GM21717 (cell line): ENCODE data around the gene NEU1.
"Not testable (repeated sequence)": the region's sequence is repeated elsewhere in the genome, so short reads cannot be mapped to it uniquely, and the experiment has no call there.

ENCODE experiments used
- ATAC-seq: cut with Tn5 transposase; IDR thresholded peaks from one replicate; pipeline ENCODE4 v1.9.1; 2021; ENCODE audit warnings: mild to moderate bottlenecking, moderate library complexity; ENCODE audit not compliant: unreplicated experiment

Gene NEU1

DNA sequence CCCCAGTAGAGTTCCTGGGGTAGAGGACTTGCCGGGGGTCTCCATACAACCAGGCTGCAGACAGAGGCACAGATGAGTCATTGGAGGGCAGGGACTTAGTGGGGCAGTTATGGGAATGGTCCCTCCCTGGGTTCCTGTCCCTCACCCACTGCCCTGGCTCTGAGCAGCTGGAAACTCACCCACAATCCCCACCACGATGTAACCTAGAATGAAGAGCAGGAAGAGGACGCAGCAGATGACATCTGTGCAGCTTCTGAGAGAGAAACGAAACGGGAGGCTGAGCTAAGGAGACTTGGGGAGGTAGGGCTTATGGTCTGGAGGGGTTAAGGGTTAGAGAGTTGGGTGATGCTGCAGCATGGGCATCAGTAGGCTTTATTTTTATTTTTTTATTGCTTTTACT is 13.3 kb upstream of the NEU1 start:
- ATAC-seq, result no peak

DNA sequence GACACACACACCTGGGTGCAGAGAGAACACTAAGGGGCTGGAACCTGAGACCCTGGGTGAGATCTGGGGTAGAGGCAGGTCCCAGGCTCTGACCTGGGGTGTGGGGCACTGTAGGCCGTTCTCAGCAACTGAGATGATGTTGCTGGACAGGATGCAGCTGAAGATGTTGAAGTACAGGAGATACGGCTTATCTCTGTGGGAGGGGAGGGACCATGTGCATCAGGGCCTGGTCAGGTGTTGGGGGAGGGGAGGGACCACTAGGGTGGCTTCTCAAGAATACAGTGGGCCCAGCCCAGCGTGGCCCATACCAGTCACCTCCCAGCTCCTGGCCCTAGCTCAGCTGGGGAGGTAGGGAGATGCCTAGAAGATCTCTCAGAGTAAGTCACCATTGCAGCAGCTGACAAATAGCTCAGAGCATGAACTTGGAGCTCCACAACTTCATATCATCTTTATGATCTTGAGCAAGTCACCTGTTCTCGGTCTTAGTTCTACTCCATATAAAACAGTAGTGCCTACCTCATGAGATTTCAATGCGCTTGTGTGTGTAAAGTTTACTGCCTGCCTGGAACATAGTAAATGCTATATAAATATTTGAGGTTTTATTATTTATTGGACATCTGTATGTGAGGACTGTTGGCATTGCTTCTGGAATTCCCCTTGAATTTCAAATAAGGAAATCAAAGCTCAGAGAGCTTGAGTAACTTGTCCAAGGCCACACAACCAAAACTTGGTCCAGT is 12.4 kb upstream of the NEU1 start:
- no peak for ATAC-seq

DNA sequence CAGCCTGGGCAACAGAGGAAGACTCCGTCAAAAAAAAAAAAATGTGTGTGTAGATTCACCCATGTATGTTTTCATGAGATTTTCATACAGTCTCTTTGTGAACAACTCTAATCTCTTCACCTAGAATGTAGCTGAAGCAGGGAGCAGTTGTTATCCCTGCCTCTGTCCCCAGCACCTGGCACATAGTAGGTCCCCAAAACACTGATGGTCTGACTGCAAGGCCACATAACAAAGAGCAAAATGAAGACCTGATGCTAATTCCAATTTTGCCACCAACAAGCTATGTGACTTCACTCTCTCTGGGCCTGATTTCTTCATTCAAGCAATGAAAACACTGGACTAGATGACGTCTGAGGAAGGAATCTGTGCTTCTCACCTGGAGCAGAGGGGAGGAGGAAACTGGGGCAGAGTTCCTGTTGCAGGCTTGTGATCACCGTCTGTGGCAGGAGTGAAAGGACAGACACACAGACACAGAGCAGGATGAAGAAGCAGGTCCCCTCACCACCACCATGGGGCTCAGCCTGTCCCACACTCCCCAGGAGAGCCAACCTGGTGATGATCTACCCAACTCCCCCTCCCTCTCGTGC is 11.6 kb upstream of the NEU1 start:
- ATAC-seq, result no peak

DNA sequence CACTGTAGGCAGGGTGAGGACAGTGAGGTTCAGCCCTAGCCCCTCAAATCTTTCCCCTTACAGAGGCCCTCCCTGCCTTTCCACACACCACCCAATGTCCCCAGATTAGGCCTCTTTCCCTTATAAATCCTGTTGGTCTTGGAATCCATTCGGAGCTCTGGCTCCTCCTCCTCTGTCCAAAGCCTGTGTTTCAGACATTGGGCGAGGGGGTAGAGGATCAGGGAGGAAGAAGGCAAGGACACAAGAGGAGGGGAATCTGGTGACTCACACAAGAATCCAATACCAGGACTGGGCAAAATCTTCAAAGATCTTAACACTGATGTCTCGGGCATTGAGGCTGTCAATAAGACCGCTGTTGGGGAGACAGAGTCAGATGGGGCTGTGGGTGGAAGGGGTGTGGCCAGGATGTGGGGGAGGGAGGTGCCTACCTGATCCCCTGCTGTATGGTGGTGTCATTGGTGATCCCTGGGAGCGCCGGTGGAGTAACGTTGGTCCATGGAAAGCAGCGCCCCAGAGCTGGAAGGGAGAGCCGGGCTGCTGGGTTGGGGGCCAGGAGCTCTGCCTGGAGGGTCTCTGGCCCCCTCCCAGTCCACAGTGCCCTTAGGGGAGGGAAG is 8.5 kb upstream of the NEU1 start:
- ATAC-seq, result no peak

DNA sequence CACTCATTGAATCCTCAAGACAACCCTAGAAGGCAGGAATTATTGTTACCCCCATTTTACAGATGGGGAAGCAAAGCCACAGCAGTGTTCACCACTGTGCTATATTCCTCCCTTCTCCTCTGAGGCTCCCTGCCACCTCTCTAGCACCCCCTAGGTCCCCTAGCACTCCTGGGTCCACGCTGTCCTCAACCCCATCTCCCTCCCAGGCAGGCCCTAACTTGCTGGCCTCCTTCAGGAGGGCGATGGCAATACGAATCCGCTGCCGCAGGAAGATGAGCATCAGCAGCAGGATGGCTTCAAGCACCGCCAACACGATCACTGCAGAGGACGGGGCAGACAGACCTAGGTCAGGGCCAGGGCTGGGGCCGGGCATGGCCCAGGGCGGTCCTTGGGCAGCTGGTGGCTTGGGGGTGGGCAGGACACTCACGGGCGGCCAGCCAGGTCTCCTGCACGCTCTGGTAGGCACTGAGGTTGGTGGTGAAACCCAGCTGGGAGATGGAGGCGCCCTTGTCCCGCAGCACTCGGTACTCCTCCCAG is 7.8 kb upstream of the NEU1 start:
- no peak for ATAC-seq

DNA sequence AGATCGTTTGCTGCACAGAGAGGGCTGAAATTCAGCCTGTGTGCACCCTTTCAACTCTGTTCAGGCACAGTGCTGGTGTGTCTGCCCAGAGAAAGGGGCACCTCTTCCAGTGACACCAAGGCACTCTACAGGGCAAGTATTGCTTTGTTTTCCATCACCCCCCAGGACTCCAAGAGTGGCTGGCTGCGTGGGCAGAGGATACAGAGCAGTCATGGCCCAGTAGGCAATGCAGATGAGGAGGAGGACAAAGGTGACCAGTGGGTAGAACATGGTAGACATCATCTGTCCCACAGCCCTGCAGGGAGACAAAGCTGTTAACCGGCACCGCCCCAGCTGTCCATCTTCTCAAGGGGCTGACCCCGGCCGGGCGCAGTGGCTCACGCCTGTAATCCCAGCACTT is 6.7 kb upstream of the NEU1 start:
- no peak for ATAC-seq

DNA sequence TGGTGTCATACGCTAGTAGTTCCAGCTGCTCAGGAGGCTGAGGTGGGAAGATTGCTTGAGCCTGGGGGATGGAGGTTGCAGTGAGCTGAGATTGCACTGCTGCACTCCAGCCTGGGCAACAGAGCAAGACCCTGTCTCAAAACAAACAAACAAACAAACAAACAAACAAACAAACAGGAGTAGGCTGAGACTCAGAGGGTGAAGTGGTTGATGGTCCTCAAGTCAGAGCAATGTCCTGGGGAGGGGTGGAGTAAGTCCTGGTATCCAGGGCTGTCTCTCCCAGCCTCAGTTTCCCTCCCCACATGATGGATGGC is 6.0 kb upstream of the NEU1 start:
- ATAC-seq, result not testable (repeated sequence)

DNA sequence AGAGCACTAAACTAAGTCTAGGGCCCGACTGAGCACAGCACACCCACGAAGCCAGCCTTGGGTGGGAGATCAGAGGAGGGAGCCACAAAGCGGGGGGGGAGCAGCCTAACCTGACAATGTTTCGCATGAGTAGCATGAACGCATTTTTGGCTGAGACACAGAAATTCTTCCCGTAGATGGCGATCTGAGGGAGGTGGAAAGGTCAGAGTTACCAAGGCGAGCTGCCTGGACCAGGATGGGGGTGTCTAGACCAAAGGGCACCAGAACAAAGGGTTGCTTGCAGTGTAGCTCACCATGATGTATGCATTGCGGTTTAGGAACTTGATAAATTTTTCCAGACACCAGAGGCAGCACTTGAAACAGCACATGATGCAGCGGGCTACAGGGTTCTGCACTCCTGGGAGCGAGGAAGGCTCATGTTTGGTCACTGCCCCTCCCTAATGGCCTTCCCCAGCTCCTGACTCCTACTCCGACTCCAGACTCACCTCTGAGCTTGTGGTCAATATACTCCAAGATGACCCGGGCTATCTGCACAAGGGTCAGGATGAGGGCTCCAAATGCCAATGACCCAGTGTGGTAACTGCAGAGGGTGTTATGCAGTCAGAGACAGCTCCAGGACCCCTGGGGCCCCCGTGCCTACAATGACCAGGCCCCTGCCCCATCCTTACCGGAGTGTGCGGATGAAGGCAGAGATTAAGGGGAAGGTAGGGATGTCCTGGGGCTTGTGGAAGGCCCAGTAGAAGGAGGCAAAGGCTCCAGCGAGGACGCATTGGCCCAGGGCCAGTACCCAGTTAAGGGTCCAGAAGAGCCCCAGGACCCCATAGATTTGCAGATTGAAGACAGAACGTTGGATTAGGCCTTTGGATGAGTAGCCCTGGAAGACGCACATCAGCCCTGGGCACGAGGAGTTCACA is 2.8 kb upstream of the NEU1 start:
- ATAC-seq, result no peak

DNA sequence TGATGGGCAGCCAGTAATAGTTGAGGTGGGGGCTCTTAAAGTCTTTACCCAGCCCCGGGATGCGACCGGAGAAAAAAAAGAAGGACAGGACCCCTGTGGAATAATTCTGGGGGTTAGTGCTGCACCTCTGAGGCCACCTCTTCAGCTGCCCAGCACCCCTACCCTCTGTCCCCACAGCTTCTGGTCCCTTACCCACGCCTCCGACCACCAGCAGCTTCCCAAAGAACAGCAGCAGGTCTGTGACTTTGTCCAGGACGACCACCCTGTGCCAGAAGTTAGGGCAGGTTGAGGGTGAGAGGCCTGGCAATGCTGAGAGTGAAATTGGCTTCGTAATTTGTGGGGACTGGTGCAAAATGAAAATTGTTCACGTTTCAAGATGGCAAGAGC is 2.2 kb upstream of the NEU1 start:
- ATAC-seq, result no peak

DNA sequence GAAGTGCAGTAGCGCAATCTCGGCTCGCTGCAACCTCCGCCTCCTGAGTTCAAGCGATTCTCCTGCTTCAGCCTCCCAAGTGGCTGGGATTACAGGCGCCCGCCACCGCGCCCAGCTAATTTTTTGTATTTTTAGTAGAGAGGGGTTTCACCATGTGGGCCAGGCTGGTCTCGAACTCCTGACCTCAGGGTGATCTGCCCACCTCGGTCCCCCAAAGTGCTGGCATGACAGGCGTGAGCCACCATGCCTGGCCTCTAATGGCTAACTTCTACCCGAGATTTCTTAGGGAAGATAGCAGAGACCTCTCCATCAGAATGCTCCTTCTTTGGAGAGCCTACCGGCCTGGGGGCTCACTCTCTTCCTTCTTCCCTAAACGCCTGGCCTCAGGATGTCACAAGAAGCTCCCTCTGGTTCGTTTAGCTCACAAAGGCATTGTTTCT is 1.5 kb upstream of the NEU1 start:
- not testable (repeated sequence) for ATAC-seq

DNA sequence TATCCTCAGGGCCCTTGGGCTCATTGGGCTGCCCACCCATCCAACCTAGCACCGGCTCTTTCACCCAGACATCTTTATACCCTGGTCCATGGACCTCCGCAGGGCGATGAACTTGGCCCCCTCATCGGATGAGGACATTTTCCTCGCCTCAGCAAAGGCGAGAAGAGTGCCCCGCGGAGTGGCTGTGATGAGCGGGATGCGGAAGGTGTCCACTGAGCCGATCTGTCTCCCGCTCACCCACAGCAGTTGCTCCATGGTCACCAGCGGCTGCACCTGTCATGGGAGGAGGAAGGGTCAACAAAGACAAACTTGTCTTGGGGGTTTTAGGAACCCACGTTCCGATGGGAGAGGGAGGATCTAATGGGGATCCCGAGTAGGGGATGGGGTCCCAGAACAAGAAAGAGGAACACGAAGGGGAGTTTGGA is 690 bp downstream of the NEU1 start:
- no peak for ATAC-seq

DNA sequence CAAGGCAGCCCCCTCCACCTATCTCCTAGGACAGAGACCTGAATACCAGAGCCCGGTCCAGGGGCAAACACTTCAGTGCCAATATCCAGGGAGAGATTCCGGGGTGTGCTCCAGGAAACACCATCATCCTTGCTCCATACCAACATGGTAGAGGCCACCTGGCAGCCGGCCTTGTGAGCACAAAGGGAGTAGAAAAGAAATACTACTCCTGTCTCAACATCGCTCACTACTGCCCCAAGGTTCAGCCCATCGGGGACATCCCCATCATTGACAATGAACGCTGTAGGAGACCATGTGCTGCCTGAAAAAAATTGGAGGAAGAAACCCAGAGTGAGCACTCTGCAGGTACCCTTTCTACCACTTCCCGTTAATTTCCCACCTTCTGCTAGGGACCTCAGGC is 1.5 kb downstream of the NEU1 start:
- no peak for ATAC-seq

DNA sequence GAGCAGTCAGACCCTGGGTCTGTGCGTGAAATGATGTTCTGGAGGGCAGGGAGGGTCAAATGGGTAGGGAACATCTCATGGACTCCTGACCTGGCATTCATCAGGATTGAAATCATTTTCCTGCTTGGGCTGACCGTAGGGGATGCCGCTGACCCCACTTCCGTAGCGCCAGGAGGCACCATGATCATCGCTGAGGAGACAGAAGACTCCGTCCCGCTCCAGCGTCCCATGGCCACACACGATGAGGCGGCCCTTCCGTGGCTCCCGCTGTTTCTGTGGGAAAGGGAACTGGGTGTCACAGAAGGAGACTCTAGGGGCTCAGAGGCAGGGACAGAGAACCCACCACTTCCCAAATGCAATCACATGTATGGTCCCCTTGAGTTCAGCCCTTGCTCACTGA is 2.3 kb downstream of the NEU1 start:
- no peak for ATAC-seq

DNA sequence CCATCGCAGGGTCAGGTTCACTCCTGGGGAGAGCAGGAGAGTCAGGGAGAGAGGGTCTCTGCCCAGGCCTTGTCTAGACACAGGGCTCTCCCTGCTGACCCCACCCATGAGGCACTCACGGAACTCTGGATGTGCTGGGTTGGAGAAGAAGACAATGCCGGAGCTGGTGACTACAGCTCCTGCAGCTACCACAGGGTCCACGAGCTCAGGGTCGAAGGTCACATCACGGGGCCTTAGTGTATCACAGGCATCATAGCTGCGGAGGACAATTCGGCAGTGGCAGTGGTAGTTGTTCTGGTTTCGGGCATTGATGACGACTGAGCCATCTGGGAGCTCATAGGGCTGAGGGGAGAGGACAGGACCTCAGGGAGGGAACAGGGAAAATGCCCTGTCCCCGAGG is 2.7 kb downstream of the NEU1 start:
- no peak for ATAC-seq

DNA sequence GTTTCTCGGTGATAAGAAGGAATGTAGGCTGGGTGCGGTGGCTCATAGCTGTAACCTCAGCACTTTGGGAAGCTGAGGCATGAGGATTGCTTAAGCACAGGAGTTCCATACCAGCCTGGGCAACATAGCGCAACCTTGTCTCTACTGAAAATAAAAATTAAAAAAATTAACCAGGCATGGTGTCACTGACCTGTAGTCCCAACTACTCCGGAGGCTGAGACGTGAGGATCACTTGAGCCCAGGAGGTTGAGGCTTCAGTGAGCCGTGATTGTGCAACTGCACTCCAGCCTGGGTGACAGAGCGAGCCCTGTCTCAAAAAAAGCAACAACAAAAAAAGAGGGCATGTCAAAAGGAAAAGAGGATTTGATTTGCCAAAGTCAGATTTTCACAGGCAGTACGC is 3.9 kb downstream of the NEU1 start:
- ATAC-seq, result no peak

DNA sequence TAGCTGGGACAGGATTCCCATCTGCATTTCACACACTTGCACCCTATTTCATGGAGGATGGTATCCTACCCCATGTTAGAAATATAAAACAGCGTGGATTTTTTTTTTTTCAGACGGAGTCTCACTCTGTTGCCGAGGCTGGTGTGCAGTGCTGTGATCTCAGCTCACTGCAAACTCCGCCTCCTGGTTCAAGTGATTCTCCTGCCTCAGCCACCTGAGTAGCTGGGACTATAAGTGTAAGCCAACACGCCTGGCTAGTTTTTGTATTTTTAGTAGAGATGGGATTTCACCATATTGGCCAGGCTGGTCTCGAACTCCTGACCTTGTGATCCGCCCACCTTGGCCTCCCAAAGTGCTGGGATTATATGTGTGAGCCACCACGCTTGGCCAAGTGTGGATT is 4.8 kb downstream of the NEU1 start:
- not testable (repeated sequence) for ATAC-seq

DNA sequence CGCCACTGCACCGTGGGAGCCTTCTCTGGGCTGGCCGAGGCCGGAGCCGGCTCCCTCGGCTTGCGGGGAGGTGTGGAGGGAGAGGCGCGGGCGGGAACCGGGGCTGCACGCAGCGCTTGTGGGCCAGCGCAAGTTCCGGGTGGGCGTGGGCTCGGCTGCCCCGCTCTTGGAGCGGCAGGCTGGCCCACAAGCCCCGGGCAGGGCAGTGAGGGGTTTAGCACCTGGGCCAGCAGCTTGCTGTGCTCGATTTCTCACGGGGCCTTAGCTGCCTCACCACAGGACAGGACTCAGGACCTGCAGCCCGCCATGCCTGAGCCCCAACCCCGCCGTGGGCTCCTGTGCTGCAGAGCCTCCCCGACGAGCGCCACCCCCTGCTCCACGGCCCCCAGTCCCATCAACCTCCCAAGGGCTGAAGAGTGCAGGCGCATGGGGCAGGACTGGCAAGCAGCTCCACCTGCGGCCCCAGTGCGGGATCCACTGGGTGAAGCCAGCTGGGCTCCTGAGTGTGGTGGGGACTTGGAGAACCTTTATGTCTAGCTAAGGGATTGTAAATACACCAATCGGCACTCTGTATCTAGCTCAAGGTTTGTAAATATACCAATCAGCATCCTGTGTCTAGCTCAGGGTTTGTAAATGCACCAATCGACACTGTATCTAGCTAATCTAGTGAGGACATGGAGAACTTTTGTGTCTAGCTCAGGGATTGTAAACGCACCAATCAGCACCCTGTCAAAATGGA is 10.5 kb downstream of the NEU1 start:
- not testable (repeated sequence) for ATAC-seq

DNA sequence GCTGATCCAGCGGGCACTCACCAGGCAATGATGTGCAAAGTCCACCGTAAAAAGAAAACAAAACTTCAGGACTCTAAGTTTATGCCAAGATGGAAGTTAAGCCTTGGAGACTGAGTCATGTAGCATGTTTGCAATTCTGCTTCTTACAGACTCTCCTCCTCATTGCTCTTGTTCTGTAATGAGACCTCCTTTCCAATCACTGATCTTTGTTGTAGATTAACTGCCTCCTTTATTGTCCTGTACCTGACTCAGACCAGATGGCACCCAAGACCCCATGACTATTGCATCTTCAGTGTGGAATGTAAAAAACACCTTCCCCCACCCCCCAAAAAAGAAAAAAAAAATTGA is 11.2 kb downstream of the NEU1 start:
- ATAC-seq, result no peak

DNA sequence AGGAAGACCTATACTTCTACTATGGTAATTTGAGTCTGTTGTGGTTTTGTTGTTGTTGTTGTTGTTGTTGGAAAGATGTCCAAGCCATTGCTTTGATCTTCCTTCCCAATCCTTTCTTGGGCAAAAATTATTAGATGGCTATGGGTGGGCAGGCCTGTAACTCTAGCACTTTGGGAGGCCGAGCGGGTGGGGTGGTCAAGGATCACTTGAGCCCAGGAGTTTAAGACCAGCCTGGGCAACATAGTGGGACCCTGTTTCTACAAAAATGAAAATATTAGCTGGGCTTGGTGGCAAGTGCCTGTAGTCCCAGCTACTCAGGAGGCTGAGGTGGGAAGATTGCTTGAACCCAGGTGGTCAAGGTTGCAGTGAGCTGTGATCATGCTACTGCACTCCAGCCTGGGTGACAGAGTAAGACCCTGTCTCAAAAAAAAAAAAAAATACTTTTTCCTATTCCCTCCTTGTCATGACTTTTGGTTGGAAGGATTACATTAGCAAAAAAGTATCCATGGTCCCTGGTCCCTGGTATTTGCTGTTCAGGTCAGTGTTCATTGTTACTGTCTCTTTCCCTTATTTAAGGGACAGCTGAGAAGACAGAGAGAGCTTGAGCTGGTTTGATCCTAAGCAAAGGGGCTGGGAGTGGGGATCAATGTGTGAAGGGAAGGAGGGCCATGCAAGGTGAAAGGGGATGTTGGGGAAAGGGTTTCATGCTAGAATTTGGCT is 11.7 kb downstream of the NEU1 start:
- no peak for ATAC-seq
